Mesothelial cell of epicardium (in vitro differentiated cells): ENCODE measurements around the gene OR8K3. TPM values are rescaled to one million over a fixed set of nuclear protein-coding genes. Genes with fewer than 3 reads are reported as not detected.

Source experiments
- DNase-seq, 2 experiments: peaks; one replicate each; pipeline ENCODE4 v3.0.0; 2021; ENCODE audit warnings: low spot score in 2 of 2; ENCODE audit not compliant: unreplicated experiment in 2 of 2
- H3K27ac Mint-ChIP-seq: 2 replicates; pipeline ENCODE4 v1.8.0; 2021; ENCODE audit warnings: mixed read lengths
- H3K27me3 Mint-ChIP-seq: 2 replicates; pipeline ENCODE4 v1.8.0; 2021; ENCODE audit warnings: low read depth, mixed read lengths
- H3K36me3 Mint-ChIP-seq: 2 replicates; pipeline ENCODE4 v1.8.0; 2021; ENCODE audit warnings: mixed read lengths
- H3K4me1 Mint-ChIP-seq: 2 replicates; pipeline ENCODE4 v1.8.0; 2021; ENCODE audit warnings: mixed read lengths
- H3K4me3 Mint-ChIP-seq: 2 replicates; pipeline ENCODE4 v1.8.0; 2021; ENCODE audit warnings: mild to moderate bottlenecking, moderate library complexity, mixed read lengths
- H3K9me3 Mint-ChIP-seq: 2 replicates; pipeline ENCODE4 v1.8.0; 2021; ENCODE audit warnings: mixed read lengths
- CTCF ChIP-seq: fragments of 200-600 bp; sonication (generic); IDR thresholded peaks from one replicate; pipeline ENCODE4 v1.5.0; 2021; ENCODE audit warnings: antibody characterized with exemption; ENCODE audit not compliant: unreplicated experiment
- total RNA-seq: library from RNA; stranded (reverse); gene quantifications from 3 replicates; pipeline ENCODE4 v1.2.1, GENCODE V29; 2021

OR8K3 gene
- not detected in 3 replicates for total RNA-seq

GRCh38 chr11:56314844-56315243, at the start of gene OR8K3:
TSS of gene OR8K3 (plus strand) at chr11:56315144. CDS start at chr11:56318307, 3,163 bp downstream.
- H3K9me3 Mint-ChIP-seq, result no peaks in the 10 kb centered on the region
- H3K27ac Mint-ChIP-seq, result no peak within 1 kb of the TSS
- H3K27me3 Mint-ChIP-seq, result peaks cover 4% of the 10 kb centered on the region
- no peak for DNase-seq
- no peaks in the 10 kb centered on the region for H3K36me3 Mint-ChIP-seq
- no peaks in the 10 kb centered on the region for H3K4me1 Mint-ChIP-seq
- TF ChIP-seq CTCF, result no peak
- no peak within 1 kb of the TSS for H3K4me3 Mint-ChIP-seq

- no peak overlapping the region for H3K4me3 Mint-ChIP-seq
- no peak for DNase-seq
- H3K27me3 Mint-ChIP-seq, result no peaks in the 10 kb centered on the region
- no peaks in the 10 kb centered on the region for H3K36me3 Mint-ChIP-seq
- no peak overlapping the region for H3K27ac Mint-ChIP-seq
- H3K9me3 Mint-ChIP-seq, result peaks cover 23% of the 10 kb centered on the region
- no peak for TF ChIP-seq CTCF
- no peaks in the 10 kb centered on the region for H3K4me1 Mint-ChIP-seq
These were observed 43.9 kb upstream of the OR8K3 start for GRCh38 chr11:56271092-56271491.

GRCh38 chr11:56273854-56274253, 41.1 kb upstream of the OR8K3 start, which contains the start of gene OR5T1:
TSS of gene OR5T1 (plus strand) at chr11:56274154. CDS start at chr11:56275639, 1,485 bp downstream.
- no peak for TF ChIP-seq CTCF
- Mint-ChIP-seq H3K27ac (no peak within 1 kb of the TSS), H3K4me3 (no peak within 1 kb of the TSS)

GRCh38 chr11:56292154-56292553, 22.8 kb upstream of the OR8K3 start, which contains the start of gene OR8H1:
TSS of gene OR8H1 (minus strand) at chr11:56292254. CDS start at chr11:56291062, 1,192 bp downstream.
- Mint-ChIP-seq H3K9me3 (no peaks in the 10 kb centered on the region), H3K4me1 (no peaks in the 10 kb centered on the region), H3K4me3 (no peak within 1 kb of the TSS), H3K27me3 (no peaks in the 10 kb centered on the region), H3K27ac (no peak within 1 kb of the TSS), H3K36me3 (no peaks in the 10 kb centered on the region)
- TF ChIP-seq CTCF, result no peak
- DNase-seq, result no peak

More at GRCh38 chr11:56273854-56274253, 41.1 kb upstream of the OR8K3 start, which contains the start of gene OR5T1:
- no peak for DNase-seq
- H3K4me1 Mint-ChIP-seq, result no peaks in the 10 kb centered on the region
- peaks cover 11% of the 10 kb centered on the region for H3K9me3 Mint-ChIP-seq
- H3K27me3 Mint-ChIP-seq, result no peaks in the 10 kb centered on the region
- no peaks in the 10 kb centered on the region for H3K36me3 Mint-ChIP-seq

GRCh38 chr11:56296898-56297297, 18.0 kb upstream of the OR8K3 start:
- Mint-ChIP-seq H3K36me3 (no peaks in the 10 kb centered on the region), H3K4me1 (no peaks in the 10 kb centered on the region), H3K9me3 (no peaks in the 10 kb centered on the region), H3K27ac (no peak overlapping the region), H3K27me3 (no peaks in the 10 kb centered on the region), H3K4me3 (no peak overlapping the region)
- TF ChIP-seq CTCF, result no peak
- DNase-seq, result no peak

- H3K36me3 Mint-ChIP-seq, result no peaks in the 10 kb centered on the region
- peaks cover 35% of the 10 kb centered on the region for H3K9me3 Mint-ChIP-seq
- no peak overlapping the region for H3K4me3 Mint-ChIP-seq
- H3K27me3 Mint-ChIP-seq, result no peaks in the 10 kb centered on the region
- H3K4me1 Mint-ChIP-seq, result no peaks in the 10 kb centered on the region
- no peak overlapping the region for H3K27ac Mint-ChIP-seq
- TF ChIP-seq CTCF, result no peak
- DNase-seq, result no peak
These were observed 7.1 kb upstream of the OR8K3 start for GRCh38 chr11:56307836-56308235.
